ENCODE data around the gene NAA80. TPM values are rescaled to one million over a fixed set of nuclear protein-coding genes. Genes with fewer than 3 reads are reported as not detected.

The NAA80 gene
- total and polyA plus RNA-seq, 10 of the 15 experiments (the other 5 are each of a cell fraction or from before 2014, with no cell fraction given): 0.48 to 12.7 (median 6.7) TPM

DNA sequence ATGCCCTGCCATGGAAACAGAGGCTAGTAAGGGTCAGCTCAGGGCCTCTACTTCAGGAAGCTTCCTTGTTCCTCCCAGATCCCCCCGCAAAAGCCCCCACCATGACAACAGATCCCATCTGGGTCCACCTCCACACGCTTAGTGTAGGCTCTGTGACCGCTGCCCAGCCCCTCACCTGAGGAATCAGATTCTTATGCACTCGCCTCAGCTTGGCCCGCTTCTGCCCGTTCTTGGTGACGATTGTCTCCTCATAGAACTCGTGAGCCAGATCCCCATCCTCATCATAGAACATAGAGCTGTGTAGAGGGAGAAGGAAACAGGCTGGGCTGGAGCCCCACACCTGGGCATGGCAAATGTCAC lies 27.0 kb upstream of the NAA80 start:
- ChIA-PET CTCF (interaction anchor here (0.7 to 0.9 kb wide), 3 partner anchors 19 to 123 kb away, joined by 3 to 5 read pairs (median 4); partner anchors contain the start of genes HYAL3 and NAA80), RAD21 (ENCODE audit: unreplicated experiment) (interaction anchor here (3.4 kb wide), 1 partner anchor 11 kb away, joined by 21 read pairs; no protein-coding TSS in a partner anchor), SMC1A (ENCODE audit: uncharacterized antibody, unreplicated experiment) (no interaction called here), POLR2A (interaction anchor here (3.0 kb wide), 1 partner anchor 11 kb away, joined by 58 read pairs; no protein-coding TSS in a partner anchor)
- in situ Hi-C loops (cut with MboI): no loop called here
- no peak for TF ChIP-seq DPF2 (IDR thresholded peaks at IDR 0.05)
- ATAC-seq: no peak
- no peak for DNase-seq (ENCODE audit: low read depth, low spot score)
- H3K4me2 ChIP-seq (ENCODE audit: control insufficient read depth, insufficient read depth): no peak overlapping the region
- peaks cover 14% of the 10 kb centered on the region for H3K79me2 ChIP-seq (ENCODE audit: control insufficient read depth, insufficient read depth, low read length)
- WGBS (ENCODE audit: insufficient coverage, insufficient replicate concordance, low lambda C conversion rate, missing lambda C conversion rate): 81% methylated on average over 8 of the region's 8 CpGs
- peaks cover 8% of the 10 kb centered on the region for H3K4me1 ChIP-seq (ENCODE audit: control insufficient read depth, insufficient read depth, low read length)
- no peaks in the 10 kb centered on the region for H4K20me1 ChIP-seq (ENCODE audit: control insufficient read depth, insufficient read depth)
- H2AFZ ChIP-seq (ENCODE audit: control insufficient read depth, low read depth, low read length): no peak overlapping the region
- H3K27me3 ChIP-seq (replicated peaks in 1 of 2; ENCODE audit: control insufficient read depth in 2 of 2, insufficient read depth in 2 of 2, low read length in 1 of 2): no peaks in the 10 kb centered on the region
- H3K27ac ChIP-seq (ENCODE audit: control insufficient read depth, insufficient read depth): no peak overlapping the region
- no peaks in the 10 kb centered on the region for H3K9me3 ChIP-seq (replicated peaks; ENCODE audit: control insufficient read depth, insufficient read depth, low read length)
- peaks cover 12 to 16% of the 10 kb centered on the region in 2 experiments for H3K36me3 ChIP-seq (ENCODE audit: control insufficient read depth in 2 of 2, insufficient read depth in 2 of 2, low read length in 1 of 2)
- no peak overlapping the region for H3K4me3 ChIP-seq
- intact Hi-C loops (cut with micrococcal nuclease; ENCODE audit: unreplicated experiment): no loop called here
- BruUV-seq (replicated peaks): no TSS peak
- no peak for FAIRE-seq
- H3K9ac ChIP-seq (ENCODE audit: control insufficient read depth, insufficient read depth, low read length): no peak overlapping the region

GRCh38 chr3:50325497-50326181 lies 26.4 kb upstream of the NAA80 start:
- no peak overlapping the region for H3K27ac ChIP-seq (ENCODE audit: control insufficient read depth, insufficient read depth)
- H3K4me3 ChIP-seq: no peak overlapping the region
- RAD21 ChIA-PET (ENCODE audit: unreplicated experiment): interaction anchor here (2.3 to 3.4 kb wide), 2 partner anchors 11 to 33 kb away, joined by 6 to 21 read pairs; partner anchors contain the start of gene IFRD2
- H3K79me2 ChIP-seq (ENCODE audit: control insufficient read depth, insufficient read depth, low read length): peaks cover 16% of the 10 kb centered on the region
- in situ Hi-C loops (cut with MboI): no loop called here
- H4K20me1 ChIP-seq (ENCODE audit: control insufficient read depth, insufficient read depth): no peaks in the 10 kb centered on the region
- 75% methylated on average over 11 of the region's 11 CpGs for WGBS (ENCODE audit: insufficient coverage, insufficient replicate concordance, low lambda C conversion rate, missing lambda C conversion rate)
- SMC1A ChIA-PET (ENCODE audit: uncharacterized antibody, unreplicated experiment): no interaction called here
- CTCF ChIA-PET: interaction anchor here (0.7 to 5.1 kb wide), 6 partner anchors 11 to 123 kb away, joined by 3 to 72 read pairs (median 9); partner anchors contain the start of genes HYAL1, HYAL3, NAA80 and RASSF1
- intact Hi-C loops (cut with micrococcal nuclease; ENCODE audit: unreplicated experiment): no loop called here
- peaks cover 9% of the 10 kb centered on the region for H3K4me1 ChIP-seq (ENCODE audit: control insufficient read depth, insufficient read depth, low read length)
- no peak overlapping the region for H3K9ac ChIP-seq (ENCODE audit: control insufficient read depth, insufficient read depth, low read length)
- no peaks in the 10 kb centered on the region for H3K9me3 ChIP-seq (replicated peaks; ENCODE audit: control insufficient read depth, insufficient read depth, low read length)
- BruUV-seq (replicated peaks): no TSS peak
- POLR2A ChIA-PET: no interaction called here
- FAIRE-seq: no peak
- H2AFZ ChIP-seq (ENCODE audit: control insufficient read depth, low read depth, low read length): no peak overlapping the region
- no peaks in the 10 kb centered on the region for H3K27me3 ChIP-seq (replicated peaks in 1 of 2; ENCODE audit: control insufficient read depth in 2 of 2, insufficient read depth in 2 of 2, low read length in 1 of 2)
- no peak overlapping the region for H3K4me2 ChIP-seq (ENCODE audit: control insufficient read depth, insufficient read depth)
- peaks cover 10 to 12% of the 10 kb centered on the region in 2 experiments for H3K36me3 ChIP-seq (ENCODE audit: control insufficient read depth in 2 of 2, insufficient read depth in 2 of 2, low read length in 1 of 2)
- no peak for ATAC-seq
- no peak for DNase-seq (ENCODE audit: low read depth, low spot score)
- no peak for TF ChIP-seq TCF7 (IDR thresholded peaks at IDR 0.05; ENCODE audit: borderline replicate concordance)
- TF ChIP-seq MEF2A (IDR thresholded peaks at IDR 0.05; ENCODE audit: insufficient read depth, low read depth, low read length): no peak
- TF ChIP-seq CREB1 (IDR thresholded peaks at IDR 0.05; ENCODE audit: low read depth): no peak
- TF ChIP-seq NFYA (IDR thresholded peaks at IDR 0.05; ENCODE audit: borderline replicate concordance, low read depth, low read length): no peak
- no peak for TF ChIP-seq ZNF622 (IDR thresholded peaks at IDR 0.05)
- no peak for TF ChIP-seq NRF1 (conservative IDR thresholded peaks at IDR 0.05; ENCODE audit: low read depth, low read length)
- no peak for TF ChIP-seq ZBED1 (IDR thresholded peaks at IDR 0.05; ENCODE audit: borderline replicate concordance)
- no peak for TF ChIP-seq MTA2 (IDR thresholded peaks at IDR 0.05; ENCODE audit: low read depth)
- TF ChIP-seq SPI1 (IDR thresholded peaks at IDR 0.05; ENCODE audit: borderline replicate concordance, insufficient read depth, low read depth, low read length): no peak
- TF ChIP-seq CBFB (IDR thresholded peaks at IDR 0.05; ENCODE audit: low read depth): no peak
- TF ChIP-seq SMARCA5 (IDR thresholded peaks at IDR 0.05): no peak
- no peak for TF ChIP-seq POLR2AphosphoS2 (IDR thresholded peaks at IDR 0.05; ENCODE audit: low read depth, low read length)
- TF ChIP-seq IRF4 (IDR thresholded peaks at IDR 0.05; ENCODE audit: low read depth, low read length): no peak
- no peak for TF ChIP-seq SKIL (IDR thresholded peaks at IDR 0.05; ENCODE audit: low read depth, poor library complexity, severe bottlenecking)
- no peak for TF ChIP-seq EGR1 (IDR thresholded peaks at IDR 0.05; ENCODE audit: borderline replicate concordance in 1 of 2, low read depth in 2 of 2, low read length in 2 of 2)
- no peak for TF ChIP-seq IKZF1 (conservative IDR thresholded peaks at IDR 0.05)

All from GM12878 (cell line).